Vagina (tissue), 2 donors: ENCODE results near the gene TRABD2A.

ENCODE experiments used
- CTCF ChIP-seq, 3 experiments: fragments of 450-650 bp in 2 of 3; fragments of 200-600 bp in 1 of 3; sonication (generic) in 1 of 3; IDR thresholded peaks; one replicate each; pipeline ENCODE4 v1.5.1; 2017 to 2019; ENCODE audit warnings: antibody characterized with exemption in 3 of 3, mild to moderate bottlenecking in 2 of 3, moderate library complexity in 2 of 3
- POLR2AphosphoS5 ChIP-seq, 2 donors: sonication (generic); formaldehyde crosslinking; IDR thresholded peaks; one replicate each; pipeline ENCODE4 v1.9.0; 2017; ENCODE audit warnings: antibody characterized with exemption in 2 of 2, mild to moderate bottlenecking in 2 of 2, low read depth in 1 of 2; ENCODE audit not compliant: insufficient read depth in 1 of 2

- TF ChIP-seq CTCF (IDR thresholded peaks at IDR 0.05) (no peak), POLR2AphosphoS5 (IDR thresholded peaks at IDR 0.05; ENCODE audit: insufficient read depth in 1 of 2, low read depth in 1 of 2) (no peak)
Measured at GRCh38 chr2:84854850-84855249, 26.0 kb downstream of the TRABD2A start.
